Heart right ventricle (tissue), 16 donors: ENCODE results near the gene ZNF487. TPM values are rescaled to one million over a fixed set of nuclear protein-coding genes. Genes with fewer than 3 reads are reported as not detected.
A peak's percentile ranks its signal among the peaks of the same experiment; 100 is the strongest.

ENCODE experiments used
- ATAC-seq, 8 donors: fragments of 200-7000 bp; cut with Tn5 transposase; one replicate each; pipeline ENCODE4 v1.9.1; 2020; ENCODE audit warnings: mild to moderate bottlenecking in 8 of 8, moderate library complexity in 8 of 8, moderate number of reproducible peaks in 1 of 8
- DNase-seq, 2 donors: peaks; one replicate each; pipeline ENCODE4 v3.0.0-alpha.2; 2020
- H3K27ac ChIP-seq, 10 donors: fragments of 200-600 bp; sonication (generic) in 2 of 10; one replicate each; pipeline versions ENCODE4 v1.5.0 to v1.8.0; 2020 to 2022; ENCODE audit warnings: mild to moderate bottlenecking in 3 of 10
- H3K27me3 ChIP-seq, 7 donors: fragments of 200-600 bp; one replicate each; pipeline ENCODE4 v1.8.0; 2021 to 2022; ENCODE audit warnings: mild to moderate bottlenecking in 2 of 7
- H3K36me3 ChIP-seq, 9 donors: fragments of 200-600 bp; sonication (generic) in 1 of 9; one replicate each; pipeline versions ENCODE4 v1.5.0 to v1.8.0; 2020 to 2022; ENCODE audit warnings: mild to moderate bottlenecking in 2 of 9
- H3K4me1 ChIP-seq, 9 donors: fragments of 200-600 bp; sonication (generic) in 1 of 9; one replicate each; pipeline versions ENCODE4 v1.5.0 to v1.8.0; 2020 to 2022; ENCODE audit warnings: mild to moderate bottlenecking in 4 of 9
- H3K4me3 ChIP-seq, 10 donors: fragments of 200-600 bp; sonication (generic) in 2 of 10; one replicate each; pipeline versions ENCODE4 v1.5.0 to v1.8.0; 2020 to 2022; ENCODE audit warnings: mild to moderate bottlenecking in 7 of 10, moderate library complexity in 2 of 10
- H3K9me3 ChIP-seq, 11 donors: fragments of 200-600 bp in 10 of 11; sonication (generic) in 2 of 11; one replicate each; pipeline versions ENCODE4 v1.5.0 to v1.8.0; 2013 to 2022; ENCODE audit warnings: mild to moderate bottlenecking in 2 of 11, control low read depth in 1 of 11, moderate library complexity in 1 of 11
- WGBS, 2 donors: extraction: QIAGEN DNeasy Blood & Tissue Kit; methylation state at CpG; one replicate each; pipeline ENCODE4 v1.1.7; 2013; ENCODE audit warnings: inconsistent platforms in 1 of 2; 5-methylcytosine and 5-hydroxymethylcytosine counted together
- intact Hi-C, 10 donors: fragments of 100-400 bp; cut with DNase I; formaldehyde crosslinking; loops; one replicate each; pipeline versions ENCODE4 v1.11.1 to v1.14.2; 2022
- polyA plus RNA-seq, 2 donors: library from polyadenylated mRNA; stranded (reverse); fragments of 200-250 nt; gene quantifications; one replicate each; pipeline ENCODE4 v1.2.3, GENCODE V29; 2013
- total RNA-seq, 10 donors: library from RNA; stranded (reverse); fragmentation: NEBNext Ultra II Directional in 3 of 10; extraction: Animal tissue kit (Norgen Biotek cat#: 25700) in 3 of 10; gene quantifications; one replicate each; pipeline versions ENCODE4 v1.2.1 to v1.2.4, GENCODE V29; 2021 to 2023
- TF ChIP-seq, protein P1 (sequence below), 9 donors: fragments of 200-600 bp; sonication (generic) in 2 of 9; IDR thresholded peaks; one replicate each; pipeline versions ENCODE4 v1.5.0 to v1.8.0; 2021 to 2022; ENCODE audit warnings: antibody characterized with exemption in 9 of 9, mild to moderate bottlenecking in 5 of 9, moderate library complexity in 1 of 9
- donor health status: Arrhythmogenic right ventricular cardiomyopathy.
- donor health status: ischemic (EF 13 %, LVEDD 7.1; RV severe dilation, severe dysfunction).
- donor health status: healthy with polysubstance abuse.
- donor health status: DM: no; HTN: yes; CAD: no.
- donor health status: DM: no; HTN: no; CAD: no.
- donor health status: ischemic (EF 25% LVEDD 6.9; RV normal size, moderate dysfunction).
- donor health status: ischemic (EF 25% LVEDD 5.7; RV mildly dilated, moderate dysfunction).
- donor health status: healthy.
- donor health status: DM: yes; HTN: yes; CAD: no.
- donor health status: Ischemic cardiomyopathy.
- donor health status: ischemic (EF 35%, LVEDD 5.7; RV mildly dilated, moderate dysfunction).
- donor health status: nonischemic (EF 11% LVEDD 7.7; RV severe dilation, severe dysfunction).
- donor health status: DM: yes; HTN: yes; CAD: no.
- donor health status: PGD.
- donor health status: ischemic (EF 29% LVEDD 5.4; RV normal size, mild dysfunction).
- donor health status: nonischemic (EF 23%, LVEDD 6.1; RV moderate dilation, normal function).

The ZNF487 gene
- total and polyA plus RNA-seq, 12 donors = 1.6 to 4.3 (median 2.4) TPM

DNA sequence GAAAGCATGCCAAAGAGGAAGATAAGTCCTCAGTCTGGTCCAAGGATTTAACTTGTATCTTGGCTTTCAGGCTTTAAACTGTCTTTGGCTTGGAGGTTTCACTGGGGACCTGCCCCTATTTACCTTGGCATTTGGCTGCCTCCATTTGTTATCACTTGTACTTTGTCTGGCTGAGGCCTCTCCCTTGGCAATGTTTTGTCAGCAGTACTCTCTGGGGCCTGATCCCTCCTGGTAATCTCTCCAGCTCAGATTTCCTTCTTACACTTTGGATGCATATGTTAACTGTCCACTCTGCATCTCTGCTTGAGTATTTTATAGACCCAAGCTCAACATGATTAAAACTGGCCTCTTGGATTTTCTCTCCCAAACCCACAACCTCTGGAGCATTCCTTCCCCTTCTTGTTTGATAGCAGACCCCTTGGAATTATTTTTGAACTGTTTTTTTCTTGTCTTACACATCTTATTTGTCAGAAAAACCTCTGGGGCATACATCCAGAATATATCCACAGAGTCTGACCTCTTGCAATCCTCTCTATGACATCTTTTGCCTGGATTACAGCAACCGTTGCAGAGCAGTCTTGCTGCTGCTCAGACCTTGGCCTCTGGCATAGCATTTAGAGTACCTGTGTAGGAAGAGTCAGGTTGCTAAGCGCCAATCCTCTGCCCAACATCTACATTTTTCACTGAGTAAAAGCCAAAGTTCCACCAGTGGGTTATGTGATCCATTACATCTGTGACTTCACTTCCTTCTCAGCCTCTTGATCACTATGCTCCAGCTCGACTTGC, 35.2 kb downstream of the ZNF487 start:
- Histone ChIP-seq H3K27me3 (no peaks in the 10 kb centered on the region), H3K4me3 (no peak overlapping the region), H3K4me1 (no peaks in the 10 kb centered on the region), H3K36me3 (peaks cover 0 to 4% (median 0%) of the 10 kb centered on the region in 9 donors), H3K9me3 (peaks cover 0 to 8% (median 0%) of the 10 kb centered on the region in 11 donors), H3K27ac (no peak overlapping the region)
- peak in 1 of 8 donors; percentile 25 for ATAC-seq
- no peak for DNase-seq
- WGBS, 2 donors = 76 to 78% methylated on average over 3 of the region's 3 CpGs
- TF ChIP-seq, protein P1, sequence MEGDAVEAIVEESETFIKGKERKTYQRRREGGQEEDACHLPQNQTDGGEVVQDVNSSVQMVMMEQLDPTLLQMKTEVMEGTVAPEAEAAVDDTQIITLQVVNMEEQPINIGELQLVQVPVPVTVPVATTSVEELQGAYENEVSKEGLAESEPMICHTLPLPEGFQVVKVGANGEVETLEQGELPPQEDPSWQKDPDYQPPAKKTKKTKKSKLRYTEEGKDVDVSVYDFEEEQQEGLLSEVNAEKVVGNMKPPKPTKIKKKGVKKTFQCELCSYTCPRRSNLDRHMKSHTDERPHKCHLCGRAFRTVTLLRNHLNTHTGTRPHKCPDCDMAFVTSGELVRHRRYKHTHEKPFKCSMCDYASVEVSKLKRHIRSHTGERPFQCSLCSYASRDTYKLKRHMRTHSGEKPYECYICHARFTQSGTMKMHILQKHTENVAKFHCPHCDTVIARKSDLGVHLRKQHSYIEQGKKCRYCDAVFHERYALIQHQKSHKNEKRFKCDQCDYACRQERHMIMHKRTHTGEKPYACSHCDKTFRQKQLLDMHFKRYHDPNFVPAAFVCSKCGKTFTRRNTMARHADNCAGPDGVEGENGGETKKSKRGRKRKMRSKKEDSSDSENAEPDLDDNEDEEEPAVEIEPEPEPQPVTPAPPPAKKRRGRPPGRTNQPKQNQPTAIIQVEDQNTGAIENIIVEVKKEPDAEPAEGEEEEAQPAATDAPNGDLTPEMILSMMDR (IDR thresholded peaks at IDR 0.05) = no peak
- intact Hi-C loops = no loop called here

DNA sequence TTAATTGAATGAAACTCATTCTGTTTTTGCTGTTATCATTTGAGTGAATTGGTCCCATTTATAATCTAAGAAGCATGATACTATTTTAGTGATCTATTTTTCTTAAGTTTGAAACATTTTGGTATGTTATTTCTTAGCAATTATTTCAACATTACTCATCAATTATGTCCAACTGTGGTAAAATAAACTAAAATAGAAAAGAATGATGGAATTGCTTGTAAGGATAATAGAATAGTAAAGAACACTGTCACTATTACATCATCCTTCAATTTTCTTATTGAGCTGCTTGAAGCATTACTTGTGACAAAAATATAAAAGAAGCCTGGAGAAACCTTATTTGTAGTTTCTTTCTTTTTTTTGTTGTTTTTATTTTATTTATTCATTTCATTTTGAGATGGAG, 42.4 kb downstream of the ZNF487 start:
- DNase-seq = no peak
- H3K36me3 ChIP-seq = peaks cover 0 to 25% (median 12%) of the 10 kb centered on the region in 9 donors
- intact Hi-C loops = no loop called here
- H3K4me1 ChIP-seq = no peaks in the 10 kb centered on the region
- no peak for ATAC-seq
- no peak overlapping the region for H3K4me3 ChIP-seq
- no peak overlapping the region for H3K27ac ChIP-seq
- H3K9me3 ChIP-seq = peaks cover 0 to 43% (median 31%) of the 10 kb centered on the region in 11 donors
- TF ChIP-seq, protein P1 (IDR thresholded peaks at IDR 0.05) = no peak
- H3K27me3 ChIP-seq = no peaks in the 10 kb centered on the region

DNA sequence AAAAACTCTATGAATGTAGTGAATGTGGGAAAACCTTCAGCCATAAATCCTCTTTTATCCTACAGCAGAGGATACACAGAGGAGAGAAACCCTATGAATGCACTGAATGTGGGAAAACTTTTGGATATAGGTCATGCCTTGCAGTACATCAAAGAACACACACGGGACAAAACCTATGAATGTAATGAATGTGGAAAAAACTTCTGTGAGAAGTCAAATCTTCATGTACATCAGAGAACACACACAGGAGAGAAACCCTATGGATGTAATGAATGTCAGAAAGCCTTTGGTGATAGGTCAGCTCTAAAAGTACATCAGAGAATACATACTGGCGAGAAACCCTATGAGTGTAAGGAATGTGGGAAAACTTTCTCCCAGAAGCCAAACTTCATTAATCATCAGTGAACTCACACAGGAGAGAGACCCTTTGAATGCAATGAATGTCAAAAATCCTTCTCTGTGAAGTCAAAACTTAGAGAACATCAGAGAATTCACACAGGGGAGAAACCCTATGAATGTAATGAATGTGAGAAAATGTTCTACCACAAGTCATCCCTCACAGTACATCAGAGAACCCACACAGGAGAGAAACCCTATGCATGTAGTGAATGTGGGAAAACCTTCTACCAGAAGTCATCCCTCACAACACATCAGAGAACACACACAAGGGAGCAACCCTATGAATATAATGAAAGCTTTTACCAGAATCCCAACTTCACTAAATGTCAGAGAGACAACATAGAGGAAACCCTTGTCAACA, 45.6 kb downstream of the ZNF487 start:
- peaks cover 0 to 25% (median 12%) of the 10 kb centered on the region in 9 donors for H3K36me3 ChIP-seq
- H3K9me3 ChIP-seq = peaks cover 0 to 75% (median 49%) of the 10 kb centered on the region in 11 donors
- H3K4me3 ChIP-seq = no peak overlapping the region
- WGBS, 2 donors = 93 to 98% methylated on average over 2 of the region's 2 CpGs
- no peaks in the 10 kb centered on the region for H3K27me3 ChIP-seq
- intact Hi-C loops = no loop called here
- no peak for ATAC-seq
- no peak for DNase-seq
- TF ChIP-seq, protein P1 (IDR thresholded peaks at IDR 0.05) = no peak
- no peak overlapping the region for H3K27ac ChIP-seq
- no peaks in the 10 kb centered on the region for H3K4me1 ChIP-seq

DNA sequence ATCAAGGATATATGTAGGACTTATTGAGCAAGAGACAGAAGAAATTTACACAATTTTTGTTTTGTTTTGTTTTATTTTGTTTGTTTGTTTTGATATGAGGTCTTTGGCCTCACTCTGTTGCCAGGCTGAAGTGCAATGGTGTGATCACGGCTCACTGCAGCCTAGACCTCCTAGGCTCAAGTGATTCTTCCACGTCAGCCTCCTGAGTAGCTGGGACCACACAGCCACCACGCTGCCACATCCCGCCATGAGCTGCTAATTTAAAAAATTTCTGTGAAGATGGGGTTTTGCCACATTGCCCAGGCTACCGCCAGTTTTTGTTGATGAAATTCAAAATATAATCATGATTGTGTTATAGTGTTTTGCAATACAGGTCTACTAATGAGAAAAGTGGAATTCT, 54.9 kb downstream of the ZNF487 start:
- intact Hi-C loops = no loop called here
- WGBS, 2 donors = 91 to 92% methylated on average over 5 of the region's 5 CpGs
- no peak for ATAC-seq

More for the DNA sequence above, 54.9 kb downstream of the ZNF487 start:
- Histone ChIP-seq H3K27ac (no peak overlapping the region), H3K36me3 (no peaks in the 10 kb centered on the region), H3K9me3 (peaks cover 0 to 38% (median 4%) of the 10 kb centered on the region in 11 donors), H3K27me3 (peaks cover 0 to 6% (median 0%) of the 10 kb centered on the region in 7 donors), H3K4me3 (no peak overlapping the region), H3K4me1 (no peaks in the 10 kb centered on the region)
- DNase-seq = no peak
- TF ChIP-seq, protein P1 (IDR thresholded peaks at IDR 0.05) = no peak
